ENCODE measurements around the gene LPIN1. TPM values are rescaled to one million over a fixed set of nuclear protein-coding genes. Genes with fewer than 3 reads are reported as not detected.

Gene LPIN1
- total and polyA plus RNA-seq, 2 of the 13 experiments (the other 11 are each of a cell fraction or from before 2014, with no cell fraction given): 9.7 to 19.4 TPM

DNA sequence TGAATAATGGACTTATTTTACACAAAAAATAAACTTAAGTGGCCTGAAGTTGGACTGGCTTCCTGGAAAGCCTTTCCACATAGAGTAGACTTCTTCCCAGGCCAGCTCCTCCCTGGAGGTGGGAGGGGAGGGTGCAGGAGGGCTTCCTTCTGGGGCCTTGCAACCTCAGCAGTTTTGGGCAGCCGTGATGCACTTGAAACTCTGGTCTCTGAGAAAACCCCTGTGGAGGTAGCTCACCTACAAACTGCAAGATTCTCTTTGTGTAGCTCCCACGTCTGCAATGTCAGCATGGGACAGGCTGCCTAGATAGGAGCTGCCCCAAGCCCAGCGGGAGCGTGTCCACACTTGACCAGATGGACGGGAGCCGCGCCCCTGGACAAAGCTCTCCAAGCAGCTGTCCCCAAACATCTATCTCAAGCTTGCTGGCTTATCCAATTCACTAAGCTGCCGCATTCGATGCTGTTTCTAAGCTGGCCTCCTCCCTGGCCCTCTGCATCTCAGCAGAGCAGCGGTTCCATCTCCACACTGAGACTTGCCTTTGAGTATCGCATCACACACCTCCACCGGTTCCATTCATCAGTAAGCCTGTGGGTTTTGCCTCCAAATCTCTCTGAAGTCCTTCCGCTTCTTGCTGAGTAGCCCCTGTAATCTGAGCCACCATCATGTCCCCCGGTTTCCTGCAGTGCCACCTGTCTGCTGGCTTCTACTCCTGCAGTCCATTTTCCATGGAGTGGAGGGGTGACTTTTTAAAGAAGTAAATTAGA is 1.6 kb upstream of the LPIN1 start (continued):
- TF ChIP-seq, protein P1, sequence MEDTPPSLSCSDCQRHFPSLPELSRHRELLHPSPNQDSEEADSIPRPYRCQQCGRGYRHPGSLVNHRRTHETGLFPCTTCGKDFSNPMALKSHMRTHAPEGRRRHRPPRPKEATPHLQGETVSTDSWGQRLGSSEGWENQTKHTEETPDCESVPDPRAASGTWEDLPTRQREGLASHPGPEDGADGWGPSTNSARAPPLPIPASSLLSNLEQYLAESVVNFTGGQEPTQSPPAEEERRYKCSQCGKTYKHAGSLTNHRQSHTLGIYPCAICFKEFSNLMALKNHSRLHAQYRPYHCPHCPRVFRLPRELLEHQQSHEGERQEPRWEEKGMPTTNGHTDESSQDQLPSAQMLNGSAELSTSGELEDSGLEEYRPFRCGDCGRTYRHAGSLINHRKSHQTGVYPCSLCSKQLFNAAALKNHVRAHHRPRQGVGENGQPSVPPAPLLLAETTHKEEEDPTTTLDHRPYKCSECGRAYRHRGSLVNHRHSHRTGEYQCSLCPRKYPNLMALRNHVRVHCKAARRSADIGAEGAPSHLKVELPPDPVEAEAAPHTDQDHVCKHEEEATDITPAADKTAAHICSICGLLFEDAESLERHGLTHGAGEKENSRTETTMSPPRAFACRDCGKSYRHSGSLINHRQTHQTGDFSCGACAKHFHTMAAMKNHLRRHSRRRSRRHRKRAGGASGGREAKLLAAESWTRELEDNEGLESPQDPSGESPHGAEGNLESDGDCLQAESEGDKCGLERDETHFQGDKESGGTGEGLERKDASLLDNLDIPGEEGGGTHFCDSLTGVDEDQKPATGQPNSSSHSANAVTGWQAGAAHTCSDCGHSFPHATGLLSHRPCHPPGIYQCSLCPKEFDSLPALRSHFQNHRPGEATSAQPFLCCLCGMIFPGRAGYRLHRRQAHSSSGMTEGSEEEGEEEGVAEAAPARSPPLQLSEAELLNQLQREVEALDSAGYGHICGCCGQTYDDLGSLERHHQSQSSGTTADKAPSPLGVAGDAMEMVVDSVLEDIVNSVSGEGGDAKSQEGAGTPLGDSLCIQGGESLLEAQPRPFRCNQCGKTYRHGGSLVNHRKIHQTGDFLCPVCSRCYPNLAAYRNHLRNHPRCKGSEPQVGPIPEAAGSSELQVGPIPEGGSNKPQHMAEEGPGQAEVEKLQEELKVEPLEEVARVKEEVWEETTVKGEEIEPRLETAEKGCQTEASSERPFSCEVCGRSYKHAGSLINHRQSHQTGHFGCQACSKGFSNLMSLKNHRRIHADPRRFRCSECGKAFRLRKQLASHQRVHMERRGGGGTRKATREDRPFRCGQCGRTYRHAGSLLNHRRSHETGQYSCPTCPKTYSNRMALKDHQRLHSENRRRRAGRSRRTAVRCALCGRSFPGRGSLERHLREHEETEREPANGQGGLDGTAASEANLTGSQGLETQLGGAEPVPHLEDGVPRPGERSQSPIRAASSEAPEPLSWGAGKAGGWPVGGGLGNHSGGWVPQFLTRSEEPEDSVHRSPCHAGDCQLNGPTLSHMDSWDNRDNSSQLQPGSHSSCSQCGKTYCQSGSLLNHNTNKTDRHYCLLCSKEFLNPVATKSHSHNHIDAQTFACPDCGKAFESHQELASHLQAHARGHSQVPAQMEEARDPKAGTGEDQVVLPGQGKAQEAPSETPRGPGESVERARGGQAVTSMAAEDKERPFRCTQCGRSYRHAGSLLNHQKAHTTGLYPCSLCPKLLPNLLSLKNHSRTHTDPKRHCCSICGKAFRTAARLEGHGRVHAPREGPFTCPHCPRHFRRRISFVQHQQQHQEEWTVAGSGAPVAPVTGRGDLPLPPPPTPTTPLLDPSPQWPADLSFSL (CRISPR knock-in tag; IDR thresholded peaks at IDR 0.05): 0 out of 2 replicates have a peak, but pooled peaks have one; percentile 2
- TF ChIP-seq ZC3H13 (CRISPR knock-in tag; IDR thresholded peaks at IDR 0.05) (no peak), MXD4 (CRISPR knock-in tag; IDR thresholded peaks at IDR 0.05) (0 out of 2 replicates have a peak, but pooled peaks have one; percentile 10), SAP130 (CRISPR knock-in tag; IDR thresholded peaks at IDR 0.05; ENCODE audit: low read depth) (peak; percentile 67), XRCC5 (optimal IDR thresholded peaks at IDR 0.05; ENCODE audit: low read length) (peak; percentile 61), ZSCAN21 (CRISPR knock-in tag; IDR thresholded peaks at IDR 0.05; ENCODE audit: borderline replicate concordance) (peak; percentile 62), TARDBP (CRISPR knock-in tag; IDR thresholded peaks at IDR 0.05) (0 out of 2 replicates have a peak, but pooled peaks have one; percentile 49), ZNF337 (CRISPR knock-in tag; IDR thresholded peaks at IDR 0.05; ENCODE audit: borderline replicate concordance, low read depth) (no peak), ZNF777 (CRISPR knock-in tag; IDR thresholded peaks at IDR 0.05) (0 out of 2 replicates have a peak, but pooled peaks have one; percentile 7), HMG20B (CRISPR knock-in tag; conservative IDR thresholded peaks at IDR 0.05) (no peak), BORCS8-MEF2B (CRISPR knock-in tag; IDR thresholded peaks at IDR 0.05) (peak; percentile 44; the same call in 1 of the 2 replicates), ZNF644 (CRISPR knock-in tag; IDR thresholded peaks at IDR 0.05; ENCODE audit: low read depth) (peak; percentile 73), ZKSCAN1 (IDR thresholded peaks at IDR 0.05; ENCODE audit: low read length) (no peak), GABPA (IDR thresholded peaks at IDR 0.05; ENCODE audit: low read depth, low read length) (no peak), GABPA (CRISPR knock-in tag; IDR thresholded peaks at IDR 0.05; ENCODE audit: low read depth) (peak; percentile 34; the same call in 1 of the 2 replicates), PHB2 (IDR thresholded peaks at IDR 0.05; ENCODE audit: partially characterized antibody) (no peak), ZNF619 (CRISPR knock-in tag; IDR thresholded peaks at IDR 0.05) (peak; percentile 19; the same call in 1 of the 2 replicates), MAFG (CRISPR knock-in tag; IDR thresholded peaks at IDR 0.05) (0 out of 2 replicates have a peak, but pooled peaks have one; percentile 16), SIX4 (CRISPR knock-in tag; IDR thresholded peaks at IDR 0.05) (peak; percentile 93), MEIS2 (CRISPR knock-in tag; IDR thresholded peaks at IDR 0.05) (peak; percentile 34; the same call in 1 of the 2 replicates), MATR3 (CRISPR knock-in tag; IDR thresholded peaks at IDR 0.05) (no peak)
- TF ChIP-seq, protein P2, sequence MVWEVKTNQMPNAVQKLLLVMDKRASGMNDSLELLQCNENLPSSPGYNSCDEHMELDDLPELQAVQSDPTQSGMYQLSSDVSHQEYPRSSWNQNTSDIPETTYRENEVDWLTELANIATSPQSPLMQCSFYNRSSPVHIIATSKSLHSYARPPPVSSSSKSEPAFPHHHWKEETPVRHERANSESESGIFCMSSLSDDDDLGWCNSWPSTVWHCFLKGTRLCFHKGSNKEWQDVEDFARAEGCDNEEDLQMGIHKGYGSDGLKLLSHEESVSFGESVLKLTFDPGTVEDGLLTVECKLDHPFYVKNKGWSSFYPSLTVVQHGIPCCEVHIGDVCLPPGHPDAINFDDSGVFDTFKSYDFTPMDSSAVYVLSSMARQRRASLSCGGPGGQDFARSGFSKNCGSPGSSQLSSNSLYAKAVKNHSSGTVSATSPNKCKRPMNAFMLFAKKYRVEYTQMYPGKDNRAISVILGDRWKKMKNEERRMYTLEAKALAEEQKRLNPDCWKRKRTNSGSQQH (CRISPR knock-in tag; IDR thresholded peaks at IDR 0.05; ENCODE audit: low read depth): peak; percentile 20; the same call in 1 of the 2 replicates
- TF ChIP-seq, protein P3, sequence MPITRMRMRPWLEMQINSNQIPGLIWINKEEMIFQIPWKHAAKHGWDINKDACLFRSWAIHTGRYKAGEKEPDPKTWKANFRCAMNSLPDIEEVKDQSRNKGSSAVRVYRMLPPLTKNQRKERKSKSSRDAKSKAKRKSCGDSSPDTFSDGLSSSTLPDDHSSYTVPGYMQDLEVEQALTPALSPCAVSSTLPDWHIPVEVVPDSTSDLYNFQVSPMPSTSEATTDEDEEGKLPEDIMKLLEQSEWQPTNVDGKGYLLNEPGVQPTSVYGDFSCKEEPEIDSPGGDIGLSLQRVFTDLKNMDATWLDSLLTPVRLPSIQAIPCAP (CRISPR knock-in tag; IDR thresholded peaks at IDR 0.05; ENCODE audit: low read depth): peak; percentile 54; the same call in 1 of the 2 replicates
